Measurements from ENCODE around the gene FXYD7. TPM values are rescaled to one million over a fixed set of nuclear protein-coding genes. Genes with fewer than 3 reads are reported as not detected.

The FXYD7 gene
- total RNA-seq, 2 donors from 2014 or later = 0.82 to 1.8 TPM

GRCh38 chr19:35165200-35166058 lies 22.4 kb downstream of the FXYD7 start:
- DNase-seq (ENCODE audit: low spot score in 2 of 2) = no peak
- Mint-ChIP-seq H3K9me3 (peaks cover 17 to 40% of the 10 kb centered on the region in 2 donors), H3K36me3 (peaks cover 69 to 95% of the 10 kb centered on the region in 2 donors), H3K27ac (peak overlapping the region; percentile 86 to 94)
- no peak for ATAC-seq

- ATAC-seq (no peak), DNase-seq (ENCODE audit: low spot score in 2 of 2) (no peak)
- peaks cover 59 to 90% of the 10 kb centered on the region in 2 donors for H3K36me3 Mint-ChIP-seq
- peak overlapping the region; percentile 86 to 94 for H3K27ac Mint-ChIP-seq
- peaks cover 14 to 37% of the 10 kb centered on the region in 2 donors for H3K9me3 Mint-ChIP-seq
Measured at GRCh38 chr19:35166100-35167063, 23.3 kb downstream of the FXYD7 start.

- DNase-seq (ENCODE audit: low spot score in 2 of 2) (no peak), ATAC-seq (no peak)
- Mint-ChIP-seq H3K9me3 (peaks cover 9 to 28% of the 10 kb centered on the region in 2 donors), H3K36me3 (peaks cover 48 to 87% of the 10 kb centered on the region in 2 donors), H3K27ac (peak overlapping the region; percentile 86 to 93)
Measured at GRCh38 chr19:35167251-35168119, 24.4 kb downstream of the FXYD7 start.

- Mint-ChIP-seq H3K27ac (peak overlapping the region; percentile 86 to 93), H3K36me3 (peaks cover 41 to 85% of the 10 kb centered on the region in 2 donors), H3K9me3 (peaks cover 9 to 25% of the 10 kb centered on the region in 2 donors)
- DNase-seq (ENCODE audit: low spot score in 2 of 2) (no peak), ATAC-seq (no peak)
Measured at GRCh38 chr19:35168196-35168595, 25.1 kb downstream of the FXYD7 start.

DNA sequence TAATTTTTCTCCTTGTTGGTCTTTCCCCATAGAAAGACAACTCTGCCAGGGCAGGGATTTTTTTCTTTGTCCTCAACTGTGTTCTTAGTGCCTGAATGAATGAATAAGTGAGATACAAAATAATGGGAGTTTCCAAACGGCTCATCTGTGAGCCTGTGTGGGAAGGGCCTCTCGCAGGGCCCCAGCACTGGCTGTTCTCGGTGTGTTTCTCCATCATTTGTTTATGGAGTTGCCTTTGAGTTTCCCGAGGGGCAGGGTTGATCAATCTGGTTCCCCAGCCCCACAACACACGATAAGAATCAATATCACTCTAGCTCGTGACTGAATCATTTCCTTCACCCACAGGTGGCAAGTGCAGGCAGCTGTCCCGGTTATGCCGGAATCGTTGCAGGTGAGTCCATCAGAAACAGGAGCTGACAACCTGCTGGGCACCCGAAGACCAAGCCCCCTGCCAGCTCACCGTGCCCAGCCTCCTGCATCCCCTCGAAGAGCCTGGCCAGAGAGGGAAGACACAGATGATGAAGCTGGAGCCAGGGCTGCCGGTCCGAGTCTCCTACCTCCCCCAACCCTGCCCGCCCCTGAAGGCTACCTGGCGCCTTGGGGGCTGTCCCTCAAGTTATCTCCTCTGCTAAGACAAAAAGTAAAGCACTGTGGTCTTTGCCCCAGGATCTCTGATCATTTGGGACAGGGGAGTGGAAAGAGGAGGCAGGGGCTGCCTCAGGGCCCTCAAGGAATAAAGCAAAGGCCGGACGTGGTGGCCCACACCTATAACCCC lies 26.4 kb downstream of the FXYD7 start:
- DNase-seq (ENCODE audit: low spot score in 2 of 2) (no peak), ATAC-seq (no peak)
- Mint-ChIP-seq H3K9me3 (peaks cover 1 to 15% of the 10 kb centered on the region in 2 donors), H3K27ac (peak overlapping the region; percentile 59 to 86), H3K36me3 (peaks cover 29 to 73% of the 10 kb centered on the region in 2 donors)

DNA sequence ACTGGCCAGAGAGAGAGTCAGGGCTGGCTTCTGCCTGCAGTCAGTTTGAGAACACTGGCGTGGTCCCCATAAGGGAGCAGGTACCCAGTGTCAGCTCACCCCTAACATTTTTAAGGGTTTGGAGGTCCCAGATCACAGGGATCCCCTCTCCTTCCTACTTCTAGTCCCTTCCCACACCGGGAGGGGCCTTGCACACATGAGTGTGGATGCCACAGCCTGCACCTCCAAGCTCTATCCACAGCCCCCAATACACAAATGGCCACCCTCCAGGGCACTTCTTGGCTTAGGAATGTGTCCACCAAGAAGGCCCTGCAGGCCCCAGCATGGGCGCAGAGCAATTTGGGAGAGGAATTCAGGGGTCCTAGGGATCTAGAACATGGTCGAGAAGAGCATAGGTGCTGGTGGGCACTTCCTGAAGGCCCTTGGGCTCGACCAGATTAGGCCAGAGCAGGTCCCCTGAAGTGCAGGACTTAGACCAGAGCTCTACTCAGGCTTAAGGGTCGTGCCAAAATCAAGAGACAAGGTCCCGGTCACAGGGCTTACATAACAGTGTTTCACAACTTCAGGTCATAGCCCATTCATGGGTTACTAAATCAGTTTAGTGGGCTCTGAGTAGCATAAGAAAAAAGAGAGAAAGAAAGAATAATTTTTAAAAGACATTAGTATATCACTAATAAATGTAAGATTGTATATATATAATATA lies 27.5 kb downstream of the FXYD7 start:
- no peak for ATAC-seq
- DNase-seq (ENCODE audit: low spot score in 2 of 2) = no peak

GRCh38 chr19:35171730-35172129 lies 28.7 kb downstream of the FXYD7 start:
- peaks cover 6 to 50% of the 10 kb centered on the region in 2 donors for H3K36me3 Mint-ChIP-seq
- DNase-seq (ENCODE audit: low spot score in 2 of 2) (no peak), ATAC-seq (no peak)
- H3K9me3 Mint-ChIP-seq = peaks cover 0 to 8% of the 10 kb centered on the region in 2 donors
- peak overlapping the region; percentile 64 to 81 for H3K27ac Mint-ChIP-seq

More for the DNA sequence above, 27.5 kb downstream of the FXYD7 start:
- Mint-ChIP-seq H3K27ac (peak overlapping the region; percentile 8 to 86), H3K36me3 (peaks cover 18 to 62% of the 10 kb centered on the region in 2 donors), H3K9me3 (peaks cover 0 to 16% of the 10 kb centered on the region in 2 donors)

DNA sequence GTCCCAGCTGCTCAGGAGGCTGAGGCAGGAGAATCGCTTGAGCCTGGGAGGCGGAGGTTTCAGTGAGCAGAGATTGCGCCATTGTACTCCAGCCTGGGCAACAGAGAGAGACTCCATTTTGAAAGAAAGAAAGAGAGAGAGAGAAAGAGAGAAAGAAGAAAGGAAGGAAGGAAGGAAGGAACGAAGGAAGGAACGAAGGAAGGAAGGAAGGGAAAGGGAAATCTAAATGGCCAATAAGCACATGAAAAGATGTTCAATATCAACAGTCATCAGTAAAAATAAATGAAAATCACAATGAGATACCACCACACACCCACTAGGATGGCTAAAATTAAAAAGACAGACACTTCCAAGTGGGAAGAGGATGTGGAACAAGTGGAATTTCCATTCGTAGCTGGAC lies 31.2 kb downstream of the FXYD7 start:
- peaks cover 0 to 40% of the 10 kb centered on the region in 2 donors for H3K36me3 Mint-ChIP-seq
- no peak for ATAC-seq
- peaks cover 3 to 21% of the 10 kb centered on the region in 2 donors for H3K9me3 Mint-ChIP-seq
- DNase-seq (ENCODE audit: low spot score in 2 of 2) = no peak
- H3K27ac Mint-ChIP-seq = peak overlapping the region; percentile 0 to 59

GRCh38 chr19:35176181-35176570 lies 33.1 kb downstream of the FXYD7 start:
- ATAC-seq = no peak
- H3K9me3 Mint-ChIP-seq = peaks cover 3 to 21% of the 10 kb centered on the region in 2 donors

GRCh38 chr19:35177377-35178274 lies 34.6 kb downstream of the FXYD7 start:
- Mint-ChIP-seq H3K9me3 (peaks cover 3 to 21% of the 10 kb centered on the region in 2 donors), H3K27ac (no peak overlapping the region), H3K36me3 (peaks cover 0 to 15% of the 10 kb centered on the region in 2 donors)
- ATAC-seq = peak in 1 of 2 donors; percentile 71
- DNase-seq (ENCODE audit: low spot score in 2 of 2) = no peak

More at GRCh38 chr19:35176181-35176570, 33.1 kb downstream of the FXYD7 start:
- Mint-ChIP-seq H3K27ac (peak overlapping the region in 1 of 2 donors; percentile 65), H3K36me3 (peaks cover 0 to 25% of the 10 kb centered on the region in 2 donors)
- DNase-seq (ENCODE audit: low spot score in 2 of 2) = no peak

- peaks cover 0 to 18% of the 10 kb centered on the region in 2 donors for H3K36me3 Mint-ChIP-seq
- H3K27ac Mint-ChIP-seq = no peak overlapping the region
- ATAC-seq (no peak), DNase-seq (ENCODE audit: low spot score in 2 of 2) (no peak)
- peaks cover 3 to 21% of the 10 kb centered on the region in 2 donors for H3K9me3 Mint-ChIP-seq
Measured at GRCh38 chr19:35178701-35179100, 35.6 kb downstream of the FXYD7 start.

GRCh38 chr19:35179830-35180229 lies 36.8 kb downstream of the FXYD7 start:
- H3K9me3 Mint-ChIP-seq = peaks cover 3 to 21% of the 10 kb centered on the region in 2 donors
- ATAC-seq (peak in 1 of 2 donors; percentile 36), DNase-seq (ENCODE audit: low spot score in 2 of 2) (no peak)
- H3K36me3 Mint-ChIP-seq = peaks cover 0 to 18% of the 10 kb centered on the region in 2 donors
- peak overlapping the region in 1 of 2 donors; percentile 58 for H3K27ac Mint-ChIP-seq

- H3K36me3 Mint-ChIP-seq = peaks cover 0 to 18% of the 10 kb centered on the region in 2 donors
- no peak for DNase-seq (ENCODE audit: low spot score in 2 of 2)
- no peak overlapping the region for H3K27ac Mint-ChIP-seq
Measured at GRCh38 chr19:35181387-35181786, 38.3 kb downstream of the FXYD7 start.

DNA sequence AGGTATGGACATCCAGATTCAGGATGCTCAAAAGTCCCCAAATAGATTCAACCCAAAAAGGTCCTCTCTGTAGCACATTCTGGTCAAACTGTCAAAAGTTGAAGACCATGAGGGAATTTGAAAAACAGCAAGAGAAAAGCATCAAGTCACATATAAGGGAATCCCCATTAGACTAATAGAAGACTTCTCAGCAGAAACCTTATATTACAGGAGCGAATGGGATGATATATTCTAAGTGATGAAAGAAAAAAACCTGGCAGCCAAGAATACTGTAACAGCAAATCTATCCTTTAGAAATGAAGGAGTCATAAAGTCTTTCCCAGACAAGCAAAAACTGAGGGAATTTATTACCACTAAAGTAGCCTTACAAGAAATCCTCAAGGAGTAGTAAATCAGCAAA lies 41.2 kb downstream of the FXYD7 start:
- Mint-ChIP-seq H3K36me3 (peaks cover 0 to 6% of the 10 kb centered on the region in 2 donors), H3K27ac (no peak overlapping the region), H3K9me3 (no peaks in the 10 kb centered on the region)
- DNase-seq (ENCODE audit: low spot score in 2 of 2) (no peak), ATAC-seq (no peak)

More at GRCh38 chr19:35181387-35181786, 38.3 kb downstream of the FXYD7 start:
- peaks cover 3 to 13% of the 10 kb centered on the region in 2 donors for H3K9me3 Mint-ChIP-seq
- ATAC-seq = no peak

Data from activated naive CD4-positive, alpha-beta T cell treated with anti-CD3 and anti-CD28 coated beads, Interleukin-2, amount 50 U/mL, for 72 hours (primary cell).